Measurements from ENCODE around the gene SRP68.
"Not testable (repeated sequence)": the region's sequence is repeated elsewhere in the genome, so short reads cannot be mapped to it uniquely, and the experiment has no call there.

Gene SRP68

DNA sequence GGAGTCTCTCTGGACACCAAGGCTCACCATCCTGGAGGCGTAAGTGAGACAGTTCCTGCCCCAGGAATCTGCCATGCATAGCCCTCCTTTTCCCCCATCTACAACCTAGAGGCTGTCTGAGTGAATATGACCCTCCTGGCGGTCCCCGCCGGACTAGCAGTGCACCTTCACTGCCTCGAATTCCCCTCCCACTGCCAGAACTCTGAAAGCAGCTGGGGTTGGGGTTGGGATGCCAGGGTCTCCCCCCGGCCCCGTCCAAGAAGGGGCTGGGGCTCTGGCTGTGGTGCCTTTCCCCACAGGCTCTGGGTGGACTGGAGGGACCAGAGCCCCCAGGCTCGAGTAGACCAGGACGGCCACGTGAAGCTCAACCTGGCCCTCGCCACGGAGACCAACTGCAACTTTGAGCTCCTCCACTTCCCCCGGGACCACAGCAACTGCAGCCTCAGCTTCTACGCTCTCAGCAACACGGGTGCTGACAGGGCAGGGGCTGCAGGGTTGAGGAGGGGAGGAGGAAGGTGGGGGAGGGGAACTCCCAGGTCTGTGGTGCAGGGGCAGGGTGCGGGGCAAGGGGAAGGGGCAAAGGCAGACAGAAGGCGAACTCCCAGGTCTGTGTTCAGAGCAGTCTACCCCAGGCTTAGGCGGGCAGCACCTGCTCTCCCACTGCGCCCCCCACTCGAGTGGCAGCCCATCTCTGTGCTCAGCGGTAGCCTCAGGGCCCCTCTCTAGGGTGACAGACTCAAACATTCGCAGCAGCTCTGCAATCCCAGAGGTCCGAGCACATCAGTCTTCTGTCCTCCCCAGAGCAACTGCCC, 7.8 kb upstream of the SRP68 start:
- DNase-seq (ENCODE audit: low read depth) = no peak
- TF ChIP-seq CTCF (conservative IDR thresholded peaks at IDR 0.05; ENCODE audit: control insufficient read depth, insufficient read depth, low read depth, low read length) = no peak
- H3K4me3 ChIP-seq (ENCODE audit: control insufficient read depth, low read depth, low read length) = no peak overlapping the region

GRCh38 chr17:76079535-76079955, 7.2 kb upstream of the SRP68 start:
- H3K4me3 ChIP-seq (ENCODE audit: control insufficient read depth, low read depth, low read length) = no peak overlapping the region
- no peak for TF ChIP-seq CTCF (conservative IDR thresholded peaks at IDR 0.05; ENCODE audit: control insufficient read depth, insufficient read depth, low read depth, low read length)
- no peak for DNase-seq (ENCODE audit: low read depth)

GRCh38 chr17:76078860-76079534, 6.7 kb upstream of the SRP68 start, which contains the start of gene ZACN:
ZACN (plus strand) TSS chr17:76079182; CDS start chr17:76079265, 83 bp downstream.
- TF ChIP-seq CTCF (conservative IDR thresholded peaks at IDR 0.05; ENCODE audit: control insufficient read depth, insufficient read depth, low read depth, low read length) = no peak
- H3K4me3 ChIP-seq (ENCODE audit: control insufficient read depth, low read depth, low read length) = no peak within 1 kb of the TSS
- DNase-seq (ENCODE audit: low read depth) = no peak

DNA sequence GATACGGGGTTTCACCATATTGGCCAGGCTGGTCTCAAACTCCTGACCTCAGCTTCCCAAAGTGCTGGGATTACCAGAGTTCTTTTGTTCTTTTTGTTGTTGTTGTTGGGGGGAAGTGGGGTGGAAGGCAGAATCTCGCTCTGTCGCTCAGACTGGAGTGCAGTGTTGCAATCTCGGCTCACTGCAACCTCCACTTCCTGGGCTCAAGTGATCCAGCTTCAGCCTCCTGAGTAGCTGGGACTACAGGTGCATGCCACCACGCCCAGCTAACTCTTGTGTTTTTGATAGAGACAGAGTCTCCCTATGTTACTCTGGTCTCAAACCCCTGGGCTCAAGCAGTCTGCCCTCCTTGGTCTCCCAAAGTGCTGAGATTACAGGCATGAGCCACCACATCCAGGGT, 6.1 kb upstream of the SRP68 start:
- not testable (repeated sequence) for DNase-seq (ENCODE audit: low read depth); H3K4me3 ChIP-seq (ENCODE audit: control insufficient read depth, low read depth, low read length)

GRCh38 chr17:76077584-76078110, 5.3 kb upstream of the SRP68 start:
- no peak overlapping the region for H3K4me3 ChIP-seq (ENCODE audit: control insufficient read depth, low read depth, low read length)
- no peak for TF ChIP-seq CTCF (conservative IDR thresholded peaks at IDR 0.05; ENCODE audit: control insufficient read depth, insufficient read depth, low read depth, low read length)

DNA sequence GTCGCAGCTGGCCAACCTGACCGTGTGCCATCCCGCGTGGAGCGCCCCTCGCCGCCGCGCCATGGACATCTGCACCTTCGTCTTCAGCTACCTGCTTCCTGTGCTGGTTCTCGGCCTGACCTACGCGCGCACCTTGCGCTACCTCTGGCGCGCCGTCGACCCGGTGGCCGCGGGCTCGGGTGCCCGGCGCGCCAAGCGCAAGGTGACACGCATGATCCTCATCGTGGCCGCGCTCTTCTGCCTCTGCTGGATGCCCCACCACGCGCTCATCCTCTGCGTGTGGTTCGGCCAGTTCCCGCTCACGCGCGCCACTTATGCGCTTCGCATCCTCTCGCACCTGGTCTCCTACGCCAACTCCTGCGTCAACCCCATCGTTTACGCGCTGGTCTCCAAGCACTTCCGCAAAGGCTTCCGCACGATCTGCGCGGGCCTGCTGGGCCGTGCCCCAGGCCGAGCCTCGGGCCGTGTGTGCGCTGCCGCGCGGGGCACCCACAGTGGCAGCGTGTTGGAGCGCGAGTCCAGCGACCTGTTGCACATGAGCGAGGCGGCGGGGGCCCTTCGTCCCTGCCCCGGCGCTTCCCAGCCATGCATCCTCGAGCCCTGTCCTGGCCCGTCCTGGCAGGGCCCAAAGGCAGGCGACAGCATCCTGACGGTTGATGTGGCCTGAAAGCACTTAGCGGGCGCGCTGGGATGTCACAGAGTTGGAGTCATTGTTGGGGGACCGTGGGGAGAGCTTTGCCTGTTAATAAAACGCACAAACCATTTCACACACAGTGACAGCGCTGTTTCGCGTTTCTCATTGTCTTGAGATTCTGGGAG, 4.7 kb upstream of the SRP68 start:
- peak; percentile 23 for DNase-seq (ENCODE audit: low read depth)
- no peak overlapping the region for H3K4me3 ChIP-seq (ENCODE audit: control insufficient read depth, low read depth, low read length)

More at GRCh38 chr17:76077584-76078110, 5.3 kb upstream of the SRP68 start:
- no peak for DNase-seq (ENCODE audit: low read depth)

More for the DNA sequence above, 4.7 kb upstream of the SRP68 start:
- no peak for TF ChIP-seq CTCF (conservative IDR thresholded peaks at IDR 0.05; ENCODE audit: control insufficient read depth, insufficient read depth, low read depth, low read length)

Measured in fibroblast of mammary gland (primary cell).